ENCODE measurements around the gene MIOX.

GRCh38 chr22:50461536-50461935 is 25.1 kb upstream of the MIOX start:
- TF ChIP-seq CTCF (IDR thresholded peaks at IDR 0.05) (no peak), EP300 (IDR thresholded peaks at IDR 0.05) (no peak)
